Uterus (tissue), 2 donors: ENCODE measurements around the gene GSX1.
"Not testable (repeated sequence)": the region's sequence is repeated elsewhere in the genome, so short reads cannot be mapped to it uniquely, and the experiment has no call there.

Source experiments
- CTCF ChIP-seq, 4 experiments: fragments of 200-600 bp in 2 of 4; fragments of 450-650 bp in 2 of 4; sonication (generic) in 2 of 4; IDR thresholded peaks; one replicate each; pipeline ENCODE4 v1.5.1; 2016 to 2019; ENCODE audit warnings: antibody characterized with exemption in 4 of 4, mild to moderate bottlenecking in 2 of 4, moderate library complexity in 1 of 4
- POLR2A ChIP-seq, 2 donors: fragments of 450-650 bp; IDR thresholded peaks; one replicate each; pipeline ENCODE4 v1.6.1; 2016; ENCODE audit warnings: antibody characterized with exemption in 2 of 2, mild to moderate bottlenecking in 1 of 2, moderate library complexity in 1 of 2

- TF ChIP-seq CTCF, POLR2A (IDR thresholded peaks at IDR 0.05): not testable (repeated sequence)
Observed at GRCh38 chr13:27817832-27818231, 25.5 kb downstream of the GSX1 start.
